Measurements from ENCODE around the gene HTT. TPM values are rescaled to one million over a fixed set of nuclear protein-coding genes. Genes with fewer than 3 reads are reported as not detected.

The HTT gene
- total and polyA plus RNA-seq, 9 of the 15 experiments (the other 6 are each of a cell fraction or from before 2014, with no cell fraction given): 0.66 to 31.6 (median 14.7) TPM

DNA sequence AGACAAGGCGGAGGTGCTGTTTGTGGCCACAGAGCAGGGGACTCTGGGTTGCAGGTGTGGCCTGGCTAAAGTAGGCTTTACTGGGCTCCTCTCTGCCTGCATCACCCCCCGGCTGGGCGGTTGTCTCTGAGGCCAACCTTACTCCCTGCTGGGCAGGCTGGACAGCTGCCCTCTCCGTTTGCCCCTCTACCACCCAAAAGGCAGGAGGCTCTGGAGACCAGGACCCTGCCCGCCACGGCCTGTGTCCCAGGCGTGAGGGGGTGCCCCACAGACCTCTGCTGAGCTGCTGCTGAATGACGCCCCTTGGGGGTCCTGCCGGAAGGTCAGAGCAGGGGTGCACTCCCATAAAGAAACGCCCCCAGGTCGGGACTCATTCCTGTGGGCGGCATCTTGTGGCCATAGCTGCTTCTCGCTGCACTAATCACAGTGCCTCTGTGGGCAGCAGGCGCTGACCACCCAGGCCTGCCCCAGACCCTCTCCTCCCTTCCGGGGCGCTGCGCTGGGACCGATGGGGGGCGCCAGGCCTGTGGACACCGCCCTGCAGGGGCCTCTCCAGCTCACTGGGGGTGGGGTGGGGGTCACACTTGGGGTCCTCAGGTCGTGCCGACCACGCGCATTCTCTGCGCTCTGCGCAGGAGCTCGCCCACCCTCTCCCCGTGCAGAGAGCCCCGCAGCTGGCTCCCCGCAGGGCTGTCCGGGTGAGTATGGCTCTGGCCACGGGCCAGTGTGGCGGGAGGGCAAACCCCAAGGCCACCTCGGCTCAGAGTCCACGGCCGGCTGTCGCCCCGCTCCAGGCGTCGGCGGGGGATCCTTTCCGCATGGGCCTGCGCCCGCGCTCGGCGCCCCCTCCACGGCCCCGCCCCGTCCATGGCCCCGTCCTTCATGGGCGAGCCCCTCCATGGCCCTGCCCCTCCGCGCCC is 1.1 kb upstream of the HTT start (continued):
- no peak for TF ChIP-seq MTF1 (CRISPR knock-in tag; IDR thresholded peaks at IDR 0.05; ENCODE audit: borderline replicate concordance)
- TF ChIP-seq PHF20 (IDR thresholded peaks at IDR 0.05; ENCODE audit: partially characterized antibody): peak; percentile 36
- no peak for TF ChIP-seq CC2D1A (IDR thresholded peaks at IDR 0.05)
- TF ChIP-seq ZNF224 (CRISPR knock-in tag; IDR thresholded peaks at IDR 0.05): no peak
- no peak for TF ChIP-seq SMARCA4 (IDR thresholded peaks at IDR 0.05)
- TF ChIP-seq, protein P1, sequence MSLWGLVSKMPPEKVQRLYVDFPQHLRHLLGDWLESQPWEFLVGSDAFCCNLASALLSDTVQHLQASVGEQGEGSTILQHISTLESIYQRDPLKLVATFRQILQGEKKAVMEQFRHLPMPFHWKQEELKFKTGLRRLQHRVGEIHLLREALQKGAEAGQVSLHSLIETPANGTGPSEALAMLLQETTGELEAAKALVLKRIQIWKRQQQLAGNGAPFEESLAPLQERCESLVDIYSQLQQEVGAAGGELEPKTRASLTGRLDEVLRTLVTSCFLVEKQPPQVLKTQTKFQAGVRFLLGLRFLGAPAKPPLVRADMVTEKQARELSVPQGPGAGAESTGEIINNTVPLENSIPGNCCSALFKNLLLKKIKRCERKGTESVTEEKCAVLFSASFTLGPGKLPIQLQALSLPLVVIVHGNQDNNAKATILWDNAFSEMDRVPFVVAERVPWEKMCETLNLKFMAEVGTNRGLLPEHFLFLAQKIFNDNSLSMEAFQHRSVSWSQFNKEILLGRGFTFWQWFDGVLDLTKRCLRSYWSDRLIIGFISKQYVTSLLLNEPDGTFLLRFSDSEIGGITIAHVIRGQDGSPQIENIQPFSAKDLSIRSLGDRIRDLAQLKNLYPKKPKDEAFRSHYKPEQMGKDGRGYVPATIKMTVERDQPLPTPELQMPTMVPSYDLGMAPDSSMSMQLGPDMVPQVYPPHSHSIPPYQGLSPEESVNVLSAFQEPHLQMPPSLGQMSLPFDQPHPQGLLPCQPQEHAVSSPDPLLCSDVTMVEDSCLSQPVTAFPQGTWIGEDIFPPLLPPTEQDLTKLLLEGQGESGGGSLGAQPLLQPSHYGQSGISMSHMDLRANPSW (CRISPR knock-in tag; IDR thresholded peaks at IDR 0.05): no peak
- no peak for TF ChIP-seq BHLHE40 (IDR thresholded peaks at IDR 0.05; ENCODE audit: low read length)
- TF ChIP-seq, protein P2, sequence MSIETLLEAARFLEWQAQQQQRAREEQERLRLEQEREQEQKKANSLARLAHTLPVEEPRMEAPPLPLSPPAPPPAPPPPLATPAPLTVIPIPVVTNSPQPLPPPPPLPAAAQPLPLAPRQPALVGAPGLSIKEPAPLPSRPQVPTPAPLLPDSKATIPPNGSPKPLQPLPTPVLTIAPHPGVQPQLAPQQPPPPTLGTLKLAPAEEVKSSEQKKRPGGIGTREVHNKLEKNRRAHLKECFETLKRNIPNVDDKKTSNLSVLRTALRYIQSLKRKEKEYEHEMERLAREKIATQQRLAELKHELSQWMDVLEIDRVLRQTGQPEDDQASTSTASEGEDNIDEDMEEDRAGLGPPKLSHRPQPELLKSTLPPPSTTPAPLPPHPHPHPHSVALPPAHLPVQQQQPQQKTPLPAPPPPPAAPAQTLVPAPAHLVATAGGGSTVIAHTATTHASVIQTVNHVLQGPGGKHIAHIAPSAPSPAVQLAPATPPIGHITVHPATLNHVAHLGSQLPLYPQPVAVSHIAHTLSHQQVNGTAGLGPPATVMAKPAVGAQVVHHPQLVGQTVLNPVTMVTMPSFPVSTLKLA (conservative IDR thresholded peaks at IDR 0.05): no peak
- TF ChIP-seq SRSF7 (optimal IDR thresholded peaks at IDR 0.05; ENCODE audit: low read depth, low read length): no peak
- TF ChIP-seq MYBL2 (IDR thresholded peaks at IDR 0.05; ENCODE audit: low read depth): no peak
- TF ChIP-seq MYBL2 (CRISPR knock-in tag; IDR thresholded peaks at IDR 0.05; ENCODE audit: borderline replicate concordance): no peak
- no peak for TF ChIP-seq CTBP1 (IDR thresholded peaks at IDR 0.05; ENCODE audit: borderline replicate concordance)
- peak; percentile 16 for TF ChIP-seq PRDM10 (IDR thresholded peaks at IDR 0.05; ENCODE audit: partially characterized antibody)
- TF ChIP-seq ZNF717 (CRISPR knock-in tag; IDR thresholded peaks at IDR 0.05): no peak
- no peak for TF ChIP-seq CREB1 (IDR thresholded peaks at IDR 0.05)
- TF ChIP-seq CREB1 (CRISPR knock-in tag; IDR thresholded peaks at IDR 0.05): peak; percentile 35; the same call in 1 of the 2 replicates
- TF ChIP-seq GABPB1 (CRISPR knock-in tag; IDR thresholded peaks at IDR 0.05): peak; percentile 41; the same call in 1 of the 2 replicates
- no peak for TF ChIP-seq STAT5A (IDR thresholded peaks at IDR 0.05; ENCODE audit: borderline replicate concordance, low read length)
- TF ChIP-seq BRF1 (IDR thresholded peaks at IDR 0.05; ENCODE audit: borderline replicate concordance, extremely low read depth, insufficient read length): no peak
- no peak for TF ChIP-seq NR2C2 (CRISPR knock-in tag; IDR thresholded peaks at IDR 0.05)
- TF ChIP-seq NR2C2 (tag; IDR thresholded peaks at IDR 0.05): no peak
- TF ChIP-seq NFIC (IDR thresholded peaks at IDR 0.05): peak; percentile 68
